Measurements from ENCODE around the gene TTLL8.

DNA sequence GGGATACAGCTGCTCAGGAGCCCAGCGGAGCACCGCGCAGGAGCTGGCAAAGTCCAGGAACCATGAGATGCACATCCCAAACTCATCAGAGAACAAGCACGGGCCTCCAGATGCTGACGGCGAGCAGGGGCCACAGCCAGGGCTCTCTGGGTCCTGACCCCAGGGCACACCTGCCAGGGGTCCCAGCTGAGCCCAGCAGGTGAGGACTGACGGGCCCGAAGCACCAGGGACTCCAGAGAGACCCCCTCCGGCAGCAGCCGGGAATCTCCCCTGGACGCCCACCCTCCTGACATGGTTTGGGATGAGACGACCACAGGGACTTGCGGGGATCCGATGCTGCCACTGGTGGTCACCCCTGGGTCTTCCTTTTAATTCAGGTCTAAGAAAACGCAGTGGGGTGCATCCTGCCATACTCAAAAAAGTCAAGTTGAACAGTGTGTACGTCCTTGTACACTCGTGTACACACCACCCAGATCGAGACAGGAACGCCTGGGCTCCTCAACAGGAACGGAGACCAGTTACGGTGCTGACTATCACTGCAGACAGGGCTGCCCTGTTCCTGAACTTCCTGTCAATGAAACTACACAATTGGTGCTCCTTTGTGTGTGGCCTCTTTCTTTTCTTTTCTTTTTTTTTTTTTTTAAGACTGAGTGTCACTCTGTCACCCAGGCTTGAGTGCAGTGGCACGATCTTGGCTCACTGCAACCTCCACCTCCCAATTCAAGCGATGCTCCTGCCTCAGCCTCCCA, 21.9 kb downstream of the TTLL8 start:
- no peak for TF ChIP-seq POLR2AphosphoS5 (IDR thresholded peaks at IDR 0.05; ENCODE audit: low read depth, low read length)
- TF ChIP-seq, protein P1, sequence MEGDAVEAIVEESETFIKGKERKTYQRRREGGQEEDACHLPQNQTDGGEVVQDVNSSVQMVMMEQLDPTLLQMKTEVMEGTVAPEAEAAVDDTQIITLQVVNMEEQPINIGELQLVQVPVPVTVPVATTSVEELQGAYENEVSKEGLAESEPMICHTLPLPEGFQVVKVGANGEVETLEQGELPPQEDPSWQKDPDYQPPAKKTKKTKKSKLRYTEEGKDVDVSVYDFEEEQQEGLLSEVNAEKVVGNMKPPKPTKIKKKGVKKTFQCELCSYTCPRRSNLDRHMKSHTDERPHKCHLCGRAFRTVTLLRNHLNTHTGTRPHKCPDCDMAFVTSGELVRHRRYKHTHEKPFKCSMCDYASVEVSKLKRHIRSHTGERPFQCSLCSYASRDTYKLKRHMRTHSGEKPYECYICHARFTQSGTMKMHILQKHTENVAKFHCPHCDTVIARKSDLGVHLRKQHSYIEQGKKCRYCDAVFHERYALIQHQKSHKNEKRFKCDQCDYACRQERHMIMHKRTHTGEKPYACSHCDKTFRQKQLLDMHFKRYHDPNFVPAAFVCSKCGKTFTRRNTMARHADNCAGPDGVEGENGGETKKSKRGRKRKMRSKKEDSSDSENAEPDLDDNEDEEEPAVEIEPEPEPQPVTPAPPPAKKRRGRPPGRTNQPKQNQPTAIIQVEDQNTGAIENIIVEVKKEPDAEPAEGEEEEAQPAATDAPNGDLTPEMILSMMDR (IDR thresholded peaks at IDR 0.05) = no peak

All from Panc1 (cell line).